DMS53 (cell line): ENCODE measurements around the gene CDCA7.
A peak's percentile ranks its signal among the peaks of the same experiment; 100 is the strongest.
"Not testable (repeated sequence)": the region's sequence is repeated elsewhere in the genome, so short reads cannot be mapped to it uniquely, and the experiment has no call there.

Experiments used
- DNase-seq: peaks from one replicate; lab custom pipeline; 2025; lab: John Stamatoyannopoulos, UW

The CDCA7 gene

GRCh38 chr2:173358616-173359015 lies 3.9 kb downstream of the CDCA7 start:
- DNase-seq: no peak

DNA sequence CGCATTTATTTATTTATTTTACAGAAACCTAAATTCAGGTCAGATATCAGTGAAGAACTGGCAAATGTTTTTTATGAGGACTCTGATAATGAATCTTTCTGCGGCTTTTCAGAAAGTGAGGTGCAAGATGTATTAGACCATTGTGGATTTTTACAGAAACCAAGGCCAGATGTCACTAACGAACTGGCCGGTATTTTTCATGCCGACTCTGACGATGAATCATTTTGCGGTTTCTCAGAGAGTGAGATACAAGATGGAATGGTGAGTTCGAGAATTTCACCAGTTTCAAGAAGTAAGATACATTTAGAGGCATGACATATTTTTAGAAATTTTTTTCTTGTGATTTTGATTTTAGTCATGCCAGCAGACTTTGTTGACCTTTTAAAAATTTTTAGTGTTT lies 4.6 kb downstream of the CDCA7 start:
- no peak for DNase-seq

GRCh38 chr2:173370198-173370597 lies 15.5 kb downstream of the CDCA7 start:
- no peak for DNase-seq

GRCh38 chr2:173371023-173371422 lies 16.4 kb downstream of the CDCA7 start:
- no peak for DNase-seq

GRCh38 chr2:173373290-173373689 lies 18.6 kb downstream of the CDCA7 start:
- no peak for DNase-seq

- no peak for DNase-seq
Measured at GRCh38 chr2:173374634-173375033, 20.0 kb downstream of the CDCA7 start.

DNA sequence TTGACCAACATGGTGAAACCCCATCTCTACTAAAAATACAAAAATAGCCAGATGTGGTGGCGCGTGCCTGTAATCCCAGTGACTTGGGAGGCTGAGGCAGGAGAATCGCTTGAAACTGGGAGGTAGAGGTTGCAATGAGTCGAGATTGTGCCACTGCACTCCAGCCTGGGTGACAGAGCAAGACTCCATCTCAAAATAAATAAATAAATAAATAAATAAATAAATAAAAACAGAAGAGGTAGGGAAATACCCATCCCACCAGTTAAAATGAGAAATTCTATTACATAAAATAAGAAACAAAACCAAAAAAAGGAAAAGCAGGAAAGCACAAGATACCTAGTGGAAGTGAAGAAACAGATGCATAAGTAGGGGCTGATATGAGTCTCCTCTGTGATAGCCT lies 30.9 kb downstream of the CDCA7 start:
- DNase-seq: not testable (repeated sequence)

- DNase-seq: no peak
Measured at GRCh38 chr2:173386021-173386737, 31.5 kb downstream of the CDCA7 start.

- no peak for DNase-seq
Measured at GRCh38 chr2:173386738-173387065, 32.0 kb downstream of the CDCA7 start.

DNA sequence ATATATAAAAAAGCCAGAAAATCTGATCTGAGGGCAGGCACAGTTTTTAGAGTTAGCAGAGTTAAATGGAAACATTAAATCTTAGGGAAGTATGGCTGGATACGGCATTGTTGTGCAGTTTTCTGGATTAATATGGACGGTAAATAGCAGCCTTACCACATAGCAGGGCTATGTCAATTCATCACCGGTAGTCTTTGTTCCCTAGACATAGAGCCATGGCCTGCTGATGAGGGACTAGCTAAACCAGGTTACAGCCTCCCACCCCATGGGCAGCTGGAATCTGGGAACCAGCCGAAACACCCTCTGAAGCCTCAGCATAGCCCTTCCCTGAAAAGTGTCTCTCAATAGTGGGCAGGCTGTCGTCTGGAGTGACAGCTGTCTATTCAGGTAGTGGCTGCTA lies 32.4 kb downstream of the CDCA7 start:
- no peak for DNase-seq

DNA sequence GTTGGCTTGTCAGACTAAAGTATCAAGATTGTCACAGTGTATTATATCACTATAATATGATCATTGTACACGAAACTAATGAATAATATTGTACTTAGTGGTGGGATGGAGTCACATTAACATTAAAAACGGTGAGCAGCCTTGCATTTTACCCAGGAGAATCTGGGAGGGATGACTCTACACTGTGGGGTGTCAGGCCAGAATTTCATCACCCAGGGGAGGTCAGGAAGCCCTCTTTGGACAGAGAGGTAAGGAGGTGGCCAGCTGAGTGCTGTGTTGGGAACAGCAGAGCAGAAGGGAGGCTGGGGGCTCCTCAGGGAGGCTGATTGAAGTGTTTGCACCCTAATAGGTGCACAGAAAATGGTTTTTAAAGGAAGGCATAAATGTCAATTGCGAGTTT lies 33.0 kb downstream of the CDCA7 start:
- DNase-seq: no peak

DNA sequence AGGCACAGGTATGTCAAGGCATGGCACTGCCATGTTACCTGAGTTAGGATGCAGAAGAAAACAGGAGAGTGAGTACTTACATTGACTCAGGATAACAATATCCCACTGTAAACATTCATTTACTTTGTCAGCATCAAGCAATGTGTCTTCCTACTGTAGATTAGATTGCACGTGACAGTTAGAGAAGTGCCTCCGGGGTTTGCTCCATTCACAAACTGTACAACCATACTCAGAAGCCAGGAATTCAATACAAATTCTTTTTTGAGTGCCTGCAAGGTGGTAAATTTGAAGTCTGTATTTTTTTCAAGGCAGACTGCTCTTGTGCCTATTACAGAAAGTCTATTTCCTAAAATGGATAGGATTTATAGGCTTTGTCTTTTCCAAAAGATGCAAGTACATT lies 34.1 kb downstream of the CDCA7 start:
- DNase-seq: no peak

GRCh38 chr2:173390036-173390435 lies 35.4 kb downstream of the CDCA7 start:
- no peak for DNase-seq

- DNase-seq: no peak
Measured at GRCh38 chr2:173392731-173393130, 38.1 kb downstream of the CDCA7 start.

- DNase-seq: no peak
Measured at GRCh38 chr2:173393186-173393585, 38.5 kb downstream of the CDCA7 start.

DNA sequence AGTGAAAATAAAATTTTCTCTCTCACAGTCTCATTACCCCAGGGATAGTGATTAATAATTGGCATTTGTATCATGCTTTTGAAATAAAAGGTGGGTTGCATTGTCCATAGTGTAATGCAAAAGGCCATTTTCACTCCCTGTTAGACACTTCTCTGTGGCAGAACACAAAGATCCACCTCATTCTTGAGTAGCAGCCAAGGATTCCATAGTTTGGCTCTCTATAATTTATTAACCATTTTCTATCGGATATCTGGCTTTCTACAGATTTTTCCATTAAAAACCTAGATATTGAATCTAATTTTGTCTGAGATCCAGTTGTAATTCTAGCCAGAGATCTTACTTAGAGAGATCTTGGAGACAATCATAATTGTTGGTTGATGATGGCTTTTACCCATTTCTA lies 39.0 kb downstream of the CDCA7 start:
- DNase-seq: no peak

DNA sequence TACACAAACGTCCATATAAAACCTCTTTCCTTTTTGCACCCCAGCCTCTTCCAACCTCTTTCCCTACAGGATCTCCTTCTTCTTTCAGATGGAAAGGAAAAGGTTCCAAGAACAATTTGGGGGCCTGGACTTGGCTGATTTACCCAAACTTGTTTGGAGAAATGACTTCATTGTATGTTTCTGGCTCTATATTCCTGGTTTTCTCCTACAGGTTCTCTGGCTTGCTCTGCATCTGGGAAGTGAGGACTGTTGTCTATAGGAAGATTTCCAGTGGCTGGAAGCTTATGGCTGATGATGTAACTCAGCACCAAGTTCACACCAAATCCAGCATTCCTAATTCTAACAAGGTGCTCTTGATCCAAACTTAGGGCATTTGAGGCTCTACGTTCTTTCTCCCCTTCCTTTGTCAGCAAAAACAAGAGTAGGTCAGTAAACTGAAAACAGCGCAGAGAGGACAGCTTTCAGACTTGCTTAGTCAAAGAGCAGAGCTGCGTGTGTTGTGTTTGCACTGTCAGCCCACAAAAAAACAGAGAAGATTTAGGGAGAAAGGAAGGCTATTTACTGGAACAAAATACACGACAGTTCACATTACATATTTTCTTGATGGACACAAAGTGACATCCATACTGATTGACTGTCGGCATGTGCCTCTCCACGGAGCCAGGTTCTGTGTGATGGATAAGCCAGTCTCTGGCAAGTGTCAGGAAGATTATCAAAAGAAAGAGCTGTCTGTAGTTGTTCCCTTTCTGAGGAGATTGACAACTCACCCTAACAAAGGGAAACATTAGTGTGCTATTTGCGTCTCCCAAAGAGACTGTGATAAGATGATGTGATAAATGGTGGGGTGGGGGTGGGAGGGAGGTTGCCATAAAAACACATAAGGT lies 39.7 kb downstream of the CDCA7 start:
- DNase-seq: no peak

- DNase-seq: peak; percentile 22
Measured at GRCh38 chr2:173395567-173396351, 41.1 kb downstream of the CDCA7 start.

GRCh38 chr2:173397539-173397938 lies 42.9 kb downstream of the CDCA7 start:
- DNase-seq: peak; percentile 44

DNA sequence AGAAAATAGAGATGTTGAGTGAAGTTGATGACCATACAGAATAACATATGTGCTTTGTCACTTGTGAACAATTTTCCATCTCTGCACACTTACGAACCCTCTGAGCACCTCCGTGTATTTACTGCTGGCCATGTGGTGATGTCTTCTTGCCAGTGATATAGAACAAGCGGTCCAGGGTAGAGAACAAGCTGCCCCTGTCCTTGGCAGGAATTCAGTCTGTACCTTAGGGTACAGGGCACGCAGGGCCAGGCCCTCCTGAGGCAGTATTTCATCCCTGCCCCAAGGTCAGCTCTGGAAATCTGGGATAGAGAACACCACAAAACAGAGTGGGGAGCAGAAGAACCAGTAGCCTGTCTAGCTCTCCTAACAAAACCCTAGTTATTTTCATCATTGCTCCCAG lies 44.6 kb downstream of the CDCA7 start:
- no peak for DNase-seq

- peak; percentile 65 for DNase-seq
Measured at GRCh38 chr2:173400760-173401159, 46.1 kb downstream of the CDCA7 start.

DNA sequence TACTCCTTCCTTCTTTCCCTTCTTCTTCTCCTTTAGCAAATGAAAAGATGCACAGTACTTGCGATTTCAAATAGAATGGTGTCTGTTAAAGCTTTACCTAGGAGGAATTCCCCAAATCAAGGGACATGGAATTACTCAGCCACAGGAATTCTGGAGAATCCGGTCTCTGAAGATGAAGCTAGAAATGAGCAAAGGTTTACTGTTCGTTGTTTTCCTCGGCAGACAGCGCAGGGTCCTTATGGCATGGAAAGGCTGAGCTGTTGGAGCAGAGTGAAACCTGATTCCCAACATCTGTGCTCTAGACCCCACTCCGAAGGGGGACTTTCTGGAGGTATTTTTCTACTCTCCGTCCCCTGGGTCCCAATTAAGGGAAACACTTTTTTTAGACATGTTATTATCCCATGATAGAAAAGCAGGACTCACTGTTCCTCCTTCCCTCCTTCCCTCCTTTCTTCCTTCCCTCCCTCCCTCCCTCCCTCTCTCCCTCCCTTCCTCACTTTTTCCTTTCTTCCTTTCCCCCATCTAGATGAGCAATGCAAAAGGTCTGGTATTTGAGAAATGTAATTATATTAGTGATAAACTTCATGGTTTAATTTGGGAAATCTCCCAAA lies 47.1 kb downstream of the CDCA7 start:
- DNase-seq: peak; percentile 24
